Vagina (tissue), 2 donors: ENCODE results near the gene LRIT1.
A peak's percentile ranks its signal among the peaks of the same experiment; 100 is the strongest.

Source experiments
- CTCF ChIP-seq, 3 experiments: fragments of 450-650 bp in 2 of 3; fragments of 200-600 bp in 1 of 3; sonication (generic) in 1 of 3; IDR thresholded peaks; one replicate each; pipeline ENCODE4 v1.5.1; 2017 to 2019; ENCODE audit warnings: antibody characterized with exemption in 3 of 3, mild to moderate bottlenecking in 2 of 3, moderate library complexity in 2 of 3
- POLR2A ChIP-seq, 2 donors: fragments of 450-650 bp; IDR thresholded peaks; one replicate each; pipeline ENCODE4 v1.6.1; 2017; ENCODE audit warnings: antibody characterized with exemption in 2 of 2, mild to moderate bottlenecking in 2 of 2, moderate library complexity in 2 of 2

GRCh38 chr10:84264611-84265141, 23.3 kb upstream of the LRIT1 start:
- TF ChIP-seq POLR2A (IDR thresholded peaks at IDR 0.05): no peak
- TF ChIP-seq CTCF (IDR thresholded peaks at IDR 0.05): peak; percentile 71 to 84 (median 82)
